ENCODE results near the gene GYPC.

- TF ChIP-seq YY1 (IDR thresholded peaks at IDR 0.05; ENCODE audit: insufficient read depth, insufficient read length) = no peak
- no peak for TF ChIP-seq SUZ12 (IDR thresholded peaks at IDR 0.05; ENCODE audit: extremely low read depth, insufficient read depth, insufficient read length)
- no peak for TF ChIP-seq ZNF274 (IDR thresholded peaks at IDR 0.05; ENCODE audit: low read depth, low read length)
Measured at GRCh38 chr2:126681505-126681904, 25.5 kb downstream of the GYPC start.
